Body of pancreas (tissue), 4 donors: ENCODE results near the gene SLC9A7.

ENCODE experiments used
- POLR2A ChIP-seq, 3 donors: fragments of 450-650 bp; IDR thresholded peaks; one replicate each; pipeline ENCODE4 v1.6.1; 2016; ENCODE audit warnings: antibody characterized with exemption in 3 of 3, mild to moderate bottlenecking in 2 of 3
- TF ChIP-seq, protein P1 (sequence below), 7 experiments: fragments of 450-650 bp in 4 of 7; fragments of 200-600 bp in 3 of 7; sonication (generic) in 3 of 7; IDR thresholded peaks; one replicate each; pipeline ENCODE4 v1.5.1; 2016 to 2019; ENCODE audit warnings: antibody characterized with exemption in 7 of 7

DNA sequence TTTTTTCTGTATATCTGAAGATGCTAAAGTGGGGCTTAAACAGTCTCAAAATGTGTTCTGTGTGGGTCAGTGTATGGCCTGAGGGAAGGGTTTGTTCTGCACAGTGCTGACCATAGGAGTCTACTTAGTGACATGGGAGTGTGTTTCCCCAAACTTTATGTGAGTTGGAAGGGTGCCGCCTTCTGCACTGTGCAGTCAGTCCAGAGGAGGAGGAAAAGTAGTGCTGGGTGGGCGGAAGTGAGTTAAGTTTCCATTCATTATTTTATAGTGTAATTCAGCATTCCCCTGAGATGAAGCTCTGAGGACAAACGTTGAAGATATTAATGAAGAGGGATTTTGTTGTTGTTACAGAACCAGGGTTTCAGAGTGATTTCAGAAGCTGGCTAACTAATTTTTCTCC is 182.5 kb downstream of the SLC9A7 start:
- TF ChIP-seq, protein P1, sequence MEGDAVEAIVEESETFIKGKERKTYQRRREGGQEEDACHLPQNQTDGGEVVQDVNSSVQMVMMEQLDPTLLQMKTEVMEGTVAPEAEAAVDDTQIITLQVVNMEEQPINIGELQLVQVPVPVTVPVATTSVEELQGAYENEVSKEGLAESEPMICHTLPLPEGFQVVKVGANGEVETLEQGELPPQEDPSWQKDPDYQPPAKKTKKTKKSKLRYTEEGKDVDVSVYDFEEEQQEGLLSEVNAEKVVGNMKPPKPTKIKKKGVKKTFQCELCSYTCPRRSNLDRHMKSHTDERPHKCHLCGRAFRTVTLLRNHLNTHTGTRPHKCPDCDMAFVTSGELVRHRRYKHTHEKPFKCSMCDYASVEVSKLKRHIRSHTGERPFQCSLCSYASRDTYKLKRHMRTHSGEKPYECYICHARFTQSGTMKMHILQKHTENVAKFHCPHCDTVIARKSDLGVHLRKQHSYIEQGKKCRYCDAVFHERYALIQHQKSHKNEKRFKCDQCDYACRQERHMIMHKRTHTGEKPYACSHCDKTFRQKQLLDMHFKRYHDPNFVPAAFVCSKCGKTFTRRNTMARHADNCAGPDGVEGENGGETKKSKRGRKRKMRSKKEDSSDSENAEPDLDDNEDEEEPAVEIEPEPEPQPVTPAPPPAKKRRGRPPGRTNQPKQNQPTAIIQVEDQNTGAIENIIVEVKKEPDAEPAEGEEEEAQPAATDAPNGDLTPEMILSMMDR (IDR thresholded peaks at IDR 0.05): no peak
- no peak for TF ChIP-seq POLR2A (IDR thresholded peaks at IDR 0.05)
